ENCODE results near the gene SYCE3. TPM values are rescaled to one million over a fixed set of nuclear protein-coding genes. Genes with fewer than 3 reads are reported as not detected.
A peak's percentile ranks its signal among the peaks of the same experiment; 100 is the strongest.

The SYCE3 gene
- total RNA-seq, 1 experiment from 2014 or later = not detected

DNA sequence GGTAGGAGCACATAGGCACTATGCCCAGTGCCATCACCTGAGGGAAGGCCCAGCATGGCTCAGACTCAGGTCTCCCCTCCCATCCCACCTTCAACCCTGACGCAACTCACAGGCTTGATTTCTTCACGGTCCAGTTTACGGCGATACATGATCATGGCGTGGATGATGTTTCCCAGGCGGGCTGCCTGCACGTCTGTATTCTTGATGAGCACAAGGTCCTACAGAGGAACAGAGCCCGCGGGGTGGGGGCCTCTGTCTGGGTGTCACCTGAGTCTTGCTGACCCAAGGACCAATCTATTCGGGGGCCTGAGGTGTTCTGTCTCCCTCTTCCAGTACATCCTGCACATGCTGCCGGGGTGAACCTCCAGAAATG, 11.7 kb upstream of the SYCE3 start:
- H3K4me1 ChIP-seq = peaks cover 11% of the 10 kb centered on the region
- no peak overlapping the region for H3K4me3 ChIP-seq
- H3K27ac ChIP-seq = no peak overlapping the region
- H3K36me3 ChIP-seq = 0 out of 2 replicates have a peak, but pooled peaks cover 1% of the 10 kb centered on the region
- no peak for DNase-seq
- no peaks in the 10 kb centered on the region for H3K9me3 ChIP-seq (replicated peaks)
- no peaks in the 10 kb centered on the region for H3K27me3 ChIP-seq

DNA sequence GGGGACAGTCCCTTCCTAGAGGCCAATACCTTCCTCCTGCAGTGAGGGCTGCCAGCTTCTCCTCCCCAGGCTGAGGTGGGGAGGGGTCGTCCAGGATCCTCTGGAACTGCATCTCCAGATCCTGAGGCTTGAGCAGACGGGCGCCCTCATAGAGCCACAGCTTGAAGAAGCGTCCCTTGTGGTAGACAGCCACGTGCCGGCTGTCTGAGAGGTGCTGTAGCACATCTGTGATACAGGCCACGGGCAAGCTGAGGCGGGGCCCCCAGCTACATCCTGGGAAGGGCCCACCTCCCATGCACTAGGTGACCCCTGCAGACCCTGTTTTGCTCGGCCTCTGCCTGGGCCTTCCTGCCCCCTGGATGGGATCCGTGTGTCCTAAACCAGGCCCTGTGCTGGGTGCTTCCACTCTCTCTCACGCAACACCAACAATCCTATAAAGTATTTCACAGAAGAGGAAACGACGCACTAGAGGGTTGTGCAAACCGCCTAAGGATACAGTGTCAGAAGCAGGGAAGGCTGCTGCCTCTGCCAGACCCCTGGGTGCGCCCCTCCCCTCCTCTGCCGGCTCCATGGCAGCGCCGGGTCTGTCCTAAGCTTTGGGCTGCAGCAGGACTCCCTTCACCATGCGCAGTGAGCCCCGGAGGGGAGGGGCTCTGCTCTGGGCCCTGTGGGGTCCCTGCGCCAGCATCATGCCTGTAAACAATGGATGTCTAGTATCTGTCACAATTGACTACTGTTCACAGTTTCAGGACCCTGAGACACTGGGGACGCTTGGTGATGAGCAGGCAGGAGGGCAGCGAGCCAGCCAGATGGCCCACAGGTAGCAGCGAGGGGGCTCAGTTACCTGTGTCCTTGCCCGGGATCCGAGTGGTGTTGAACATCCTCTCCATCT, 11.0 kb upstream of the SYCE3 start:
- Histone ChIP-seq H3K9me3 (replicated peaks) (no peaks in the 10 kb centered on the region), H3K4me1 (peaks cover 5% of the 10 kb centered on the region), H3K4me3 (no peak overlapping the region), H3K36me3 (0 out of 2 replicates have a peak, but pooled peaks cover 2% of the 10 kb centered on the region), H3K27me3 (no peaks in the 10 kb centered on the region), H3K27ac (no peak overlapping the region)
- DNase-seq = no peak

DNA sequence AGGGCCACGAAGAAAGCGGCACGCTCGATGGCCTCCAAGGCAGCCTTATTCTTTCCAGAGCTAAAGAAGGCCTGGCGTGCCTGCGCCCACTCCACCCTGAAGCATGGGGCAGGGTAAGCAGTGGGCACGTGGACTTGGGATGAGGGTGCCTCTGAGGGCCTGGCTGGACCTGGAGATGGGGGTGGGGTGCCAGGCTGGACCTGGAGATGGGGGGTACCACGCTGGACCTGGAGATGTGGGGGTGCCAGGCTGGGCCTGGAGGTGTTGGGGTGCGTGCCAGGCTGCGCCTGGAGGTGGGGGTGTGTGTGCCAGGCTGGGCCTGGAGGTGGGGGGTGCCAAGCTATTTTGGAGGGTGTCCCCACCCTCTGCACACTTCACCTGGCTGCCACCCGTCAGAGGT, 10.2 kb upstream of the SYCE3 start:
- peaks cover 8% of the 10 kb centered on the region for H3K4me1 ChIP-seq
- H3K36me3 ChIP-seq = 0 out of 2 replicates have a peak, but pooled peaks cover 2% of the 10 kb centered on the region
- H3K27me3 ChIP-seq = no peaks in the 10 kb centered on the region

DNA sequence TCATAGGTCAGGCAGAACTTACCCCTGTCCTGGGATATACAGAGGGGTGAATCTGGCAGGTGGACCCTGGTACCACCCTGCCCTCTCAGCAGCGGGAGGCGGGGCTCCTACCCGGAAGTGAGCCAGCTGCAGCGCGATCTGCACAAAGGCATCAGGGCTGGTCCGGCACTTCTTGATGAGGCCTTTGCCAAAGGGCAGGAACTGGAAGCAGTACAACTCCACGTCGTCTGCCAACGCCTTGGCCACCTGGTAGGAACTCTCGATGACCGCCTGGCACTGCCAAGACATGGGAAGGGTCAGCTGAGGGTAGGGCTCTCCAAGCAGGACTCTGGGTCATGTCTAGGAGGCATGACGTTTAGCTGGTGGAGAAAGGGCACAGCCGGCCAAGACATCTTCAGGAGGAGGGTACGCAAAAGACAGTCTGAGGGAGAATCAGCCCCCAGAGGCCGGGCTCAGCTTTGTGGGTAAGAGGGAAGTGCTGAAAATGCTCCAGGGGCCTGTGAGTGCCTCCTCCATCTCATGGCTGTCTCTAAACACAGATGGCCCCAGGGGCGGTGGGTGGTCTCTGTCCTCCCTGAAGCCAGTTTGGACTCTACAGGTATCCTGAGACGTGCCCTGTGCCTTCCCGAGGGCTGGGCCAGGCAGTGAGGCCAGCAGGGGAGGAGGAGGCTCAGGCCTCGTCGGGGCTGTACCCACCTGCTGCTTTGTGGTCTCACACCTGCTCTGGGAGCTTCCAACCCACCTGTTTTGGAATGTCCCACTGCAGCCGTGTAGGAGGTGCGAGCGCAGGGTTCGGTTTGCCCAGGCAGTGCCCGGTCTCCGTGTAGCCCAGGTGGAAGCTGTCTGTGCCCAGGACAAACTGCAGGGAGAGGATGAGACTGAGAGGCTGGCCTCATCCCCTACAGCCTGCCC, 8.8 kb upstream of the SYCE3 start:
- H3K9me3 ChIP-seq (replicated peaks) = no peaks in the 10 kb centered on the region

More for the DNA sequence above, 10.2 kb upstream of the SYCE3 start:
- Histone ChIP-seq H3K4me3 (no peak overlapping the region), H3K9me3 (replicated peaks) (no peaks in the 10 kb centered on the region), H3K27ac (no peak overlapping the region)
- DNase-seq = no peak

DNA sequence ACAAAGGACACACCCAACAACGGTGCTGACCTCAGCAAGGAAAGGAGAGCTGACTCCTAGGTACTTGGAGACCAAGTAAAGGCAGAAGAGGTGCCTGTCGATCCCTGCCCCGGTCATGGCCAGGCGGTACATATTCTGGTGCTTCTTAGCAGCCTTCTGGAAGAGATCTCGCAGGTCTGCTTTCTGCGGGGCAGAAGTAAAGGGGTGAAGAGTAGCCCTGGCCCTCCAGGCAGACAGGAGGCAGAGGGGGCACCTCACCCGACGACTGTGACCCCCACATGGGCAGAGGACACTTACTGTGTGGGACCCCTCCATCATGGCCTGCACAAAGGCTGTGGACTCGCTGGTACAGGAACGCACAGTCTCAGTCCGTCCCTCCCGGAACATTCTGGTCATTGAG, 8.1 kb upstream of the SYCE3 start:
- Histone ChIP-seq H3K27me3 (no peaks in the 10 kb centered on the region), H3K9me3 (replicated peaks) (no peaks in the 10 kb centered on the region), H3K27ac (no peak overlapping the region), H3K4me1 (peaks cover 18% of the 10 kb centered on the region), H3K4me3 (no peak overlapping the region), H3K36me3 (0 out of 2 replicates have a peak, but pooled peaks cover 2% of the 10 kb centered on the region)
- DNase-seq = no peak

More for the DNA sequence above, 8.8 kb upstream of the SYCE3 start:
- Histone ChIP-seq H3K27me3 (no peaks in the 10 kb centered on the region), H3K27ac (no peak overlapping the region), H3K36me3 (0 out of 2 replicates have a peak, but pooled peaks cover 2% of the 10 kb centered on the region), H3K4me1 (peaks cover 18% of the 10 kb centered on the region), H3K4me3 (no peak overlapping the region)
- no peak for DNase-seq

DNA sequence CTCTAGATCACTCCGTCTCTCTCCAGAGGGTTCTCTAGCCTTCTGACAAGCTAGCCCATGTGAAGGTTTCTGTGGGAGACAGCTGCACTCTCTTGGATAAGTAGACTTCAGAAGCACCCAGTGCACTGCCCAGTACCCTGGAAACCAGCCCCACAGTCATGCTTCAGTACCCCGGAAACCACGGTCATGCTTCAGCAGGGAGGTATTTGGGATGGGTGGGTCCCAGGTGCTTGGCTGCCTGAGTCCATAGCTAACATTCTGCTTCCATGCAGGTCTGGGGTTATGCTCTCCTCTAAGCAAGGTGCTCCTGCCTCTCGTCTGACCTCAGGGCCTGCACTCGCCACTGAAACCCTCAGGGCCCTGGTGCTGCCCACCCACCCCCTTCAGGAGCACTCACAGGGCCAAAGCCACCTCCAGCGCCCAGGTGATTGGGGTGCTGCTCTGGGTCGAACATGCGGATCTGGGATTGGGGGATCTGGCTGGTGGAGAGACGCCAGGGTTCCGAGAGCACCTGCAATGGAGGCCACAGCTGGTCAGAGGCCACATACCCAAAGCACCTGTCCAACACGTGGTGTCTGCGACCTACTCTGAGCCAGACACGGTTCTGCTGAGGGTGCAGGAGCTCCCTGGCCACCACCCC, 7.3 kb upstream of the SYCE3 start:
- no peaks in the 10 kb centered on the region for H3K27me3 ChIP-seq
- H3K4me1 ChIP-seq = peaks cover 18% of the 10 kb centered on the region
- no peaks in the 10 kb centered on the region for H3K9me3 ChIP-seq (replicated peaks)
- no peak overlapping the region for H3K4me3 ChIP-seq
- DNase-seq = no peak
- H3K27ac ChIP-seq = no peak overlapping the region
- 0 out of 2 replicates have a peak, but pooled peaks cover 2% of the 10 kb centered on the region for H3K36me3 ChIP-seq

DNA sequence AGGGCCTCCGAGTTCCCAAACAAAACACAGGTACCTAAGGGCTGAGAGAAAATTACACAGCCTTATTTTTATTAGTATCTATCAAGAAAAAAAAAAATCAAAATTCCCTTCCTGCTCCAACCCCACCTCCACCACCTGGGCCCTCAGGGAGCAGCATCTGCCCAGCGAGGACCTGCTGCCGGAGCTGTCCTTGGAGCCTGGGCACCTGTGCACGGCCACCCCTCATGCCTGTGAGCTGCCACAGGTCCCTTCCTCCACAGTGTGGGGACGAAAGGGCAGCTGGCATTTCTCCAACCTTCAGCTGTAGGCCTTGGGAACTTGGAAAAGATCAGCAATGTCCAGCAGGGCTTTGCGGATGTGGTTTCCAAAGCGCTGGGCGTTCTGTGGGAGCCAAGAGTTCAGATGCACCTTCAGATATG, 6.3 kb upstream of the SYCE3 start:
- no peaks in the 10 kb centered on the region for H3K27me3 ChIP-seq
- peaks cover 18% of the 10 kb centered on the region for H3K4me1 ChIP-seq
- no peak overlapping the region for H3K4me3 ChIP-seq
- no peak for DNase-seq
- H3K36me3 ChIP-seq = 0 out of 2 replicates have a peak, but pooled peaks cover 2% of the 10 kb centered on the region
- no peaks in the 10 kb centered on the region for H3K9me3 ChIP-seq (replicated peaks)
- H3K27ac ChIP-seq = no peak overlapping the region

DNA sequence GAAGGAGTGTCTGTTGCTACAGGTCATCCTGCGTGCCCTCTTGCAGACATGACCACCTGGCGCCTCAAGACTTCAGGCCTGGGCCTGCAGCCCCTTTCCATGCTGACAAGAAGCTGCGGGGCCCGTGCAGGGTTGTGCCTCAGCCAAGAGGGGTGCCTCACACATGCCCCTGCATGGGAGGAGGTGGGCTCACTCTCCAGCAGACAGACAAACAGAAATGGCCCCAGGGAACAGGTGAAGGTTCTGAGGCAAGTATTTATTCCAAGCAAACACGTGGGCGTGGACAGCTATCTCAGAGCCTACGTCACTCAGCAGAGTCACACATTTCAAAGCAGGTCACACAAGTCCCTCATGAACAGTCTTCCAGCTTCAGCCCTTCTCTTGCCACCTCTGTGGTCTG, 5.9 kb upstream of the SYCE3 start:
- H3K27ac ChIP-seq = no peak overlapping the region; the same call in 1 of the 2 replicates
- no peak for DNase-seq
- H3K9me3 ChIP-seq (replicated peaks) = no peaks in the 10 kb centered on the region
- no peak overlapping the region for H3K4me3 ChIP-seq
- H3K4me1 ChIP-seq = peaks cover 18% of the 10 kb centered on the region
- no peaks in the 10 kb centered on the region for H3K27me3 ChIP-seq
- H3K36me3 ChIP-seq = 0 out of 2 replicates have a peak, but pooled peaks cover 2% of the 10 kb centered on the region

DNA sequence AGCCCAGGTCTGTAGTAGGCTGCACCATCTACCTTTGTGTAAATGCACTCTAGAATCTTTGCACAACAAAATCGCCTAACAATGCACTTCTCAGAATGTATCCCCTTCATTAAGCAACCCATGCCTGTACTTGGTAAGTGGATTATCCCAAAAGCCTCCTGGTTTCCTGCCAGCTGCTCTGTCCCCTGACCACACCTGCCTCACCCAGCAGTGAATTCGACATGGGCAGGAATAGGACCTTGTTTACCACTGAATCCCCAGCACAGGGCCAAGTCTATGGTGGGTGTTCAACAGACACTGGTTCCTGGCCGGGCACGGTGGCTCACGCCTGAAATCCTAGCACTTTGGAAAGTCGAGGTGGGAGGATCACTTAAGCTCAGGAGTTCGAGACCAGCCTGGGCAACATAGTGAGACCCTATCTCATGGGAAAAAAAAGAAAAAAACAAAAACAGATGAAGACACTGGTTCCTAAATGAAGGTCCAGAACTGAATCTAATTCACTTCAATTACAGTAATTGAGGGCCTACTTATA, 5.1 kb upstream of the SYCE3 start:
- DNase-seq = peak; percentile 91 to 96
- H3K36me3 ChIP-seq = 0 out of 2 replicates have a peak, but pooled peaks cover 2% of the 10 kb centered on the region
- no peaks in the 10 kb centered on the region for H3K27me3 ChIP-seq
- H3K4me3 ChIP-seq = no peak overlapping the region
- peak overlapping the region; percentile 60 for H3K27ac ChIP-seq
- peaks cover 18% of the 10 kb centered on the region for H3K4me1 ChIP-seq
- no peaks in the 10 kb centered on the region for H3K9me3 ChIP-seq (replicated peaks)

DNA sequence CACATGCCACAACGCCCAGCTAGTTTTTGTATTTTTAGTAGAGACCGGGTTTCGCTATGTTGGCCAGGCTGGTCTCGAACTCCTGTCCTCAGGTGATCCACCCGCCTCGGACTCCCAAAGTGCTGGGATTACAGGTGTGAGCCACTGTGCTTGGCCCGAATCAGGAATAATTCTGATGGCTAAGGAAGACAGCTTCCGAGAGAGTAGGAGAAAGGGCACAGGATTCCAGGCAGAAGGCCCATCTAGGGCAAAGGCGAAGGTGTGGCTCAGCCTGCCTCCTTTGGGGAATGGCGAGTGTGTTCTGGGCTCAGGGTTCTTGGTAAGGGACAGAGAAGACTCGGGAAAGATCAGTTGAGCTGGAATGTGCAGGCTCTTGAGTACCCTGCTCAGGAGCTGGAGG, 1.6 kb upstream of the SYCE3 start:
- Histone ChIP-seq H3K27ac (no peak overlapping the region), H3K9me3 (replicated peaks) (no peaks in the 10 kb centered on the region), H3K4me1 (peaks cover 18% of the 10 kb centered on the region), H3K4me3 (no peak overlapping the region), H3K27me3 (peaks cover 12% of the 10 kb centered on the region), H3K36me3 (no peaks in the 10 kb centered on the region)
- no peak for DNase-seq

DNA sequence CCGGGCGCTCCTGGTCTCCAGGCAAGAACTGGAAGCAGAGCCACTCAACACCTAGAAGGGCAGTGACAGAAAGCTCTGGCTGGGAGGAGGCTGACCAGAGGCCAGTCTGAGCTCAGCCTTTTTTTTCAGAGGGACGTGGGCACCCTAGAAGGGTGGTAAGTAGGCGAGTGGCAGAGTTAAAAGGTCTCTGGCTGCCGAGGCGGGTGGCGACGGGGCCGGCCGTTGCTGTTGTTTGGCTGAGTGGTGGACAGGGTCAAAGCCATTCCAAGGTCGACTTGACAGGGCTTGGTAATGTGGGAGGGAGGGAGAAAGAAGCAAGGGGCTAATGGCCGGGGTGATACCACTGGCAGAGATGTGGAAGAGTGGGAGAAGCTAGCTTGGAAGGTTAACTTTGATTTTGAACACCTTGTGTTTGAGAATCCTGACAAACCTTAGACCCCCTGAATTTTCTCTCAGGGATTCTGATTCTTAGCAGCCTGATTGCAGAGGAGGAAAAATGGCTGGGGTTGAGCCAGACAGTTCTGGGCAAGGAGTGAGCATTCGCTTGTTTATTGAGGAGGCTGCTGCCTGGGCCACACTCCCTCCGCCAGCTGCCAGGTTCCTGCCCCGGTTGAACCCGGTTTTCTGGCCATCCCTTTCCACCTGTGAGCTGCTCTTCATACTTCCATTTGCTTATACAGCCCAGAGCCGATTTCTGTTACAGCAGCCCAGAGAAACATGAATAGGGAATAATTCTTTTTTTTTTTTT, 868 bp upstream of the SYCE3 start:
- peaks cover 14% of the 10 kb centered on the region for H3K27me3 ChIP-seq
- no peak for DNase-seq
- no peak overlapping the region for H3K27ac ChIP-seq
- no peaks in the 10 kb centered on the region for H3K9me3 ChIP-seq (replicated peaks)
- no peaks in the 10 kb centered on the region for H3K36me3 ChIP-seq
- H3K4me3 ChIP-seq = peak overlapping the region; percentile 54
- peaks cover 16% of the 10 kb centered on the region for H3K4me1 ChIP-seq

DNA sequence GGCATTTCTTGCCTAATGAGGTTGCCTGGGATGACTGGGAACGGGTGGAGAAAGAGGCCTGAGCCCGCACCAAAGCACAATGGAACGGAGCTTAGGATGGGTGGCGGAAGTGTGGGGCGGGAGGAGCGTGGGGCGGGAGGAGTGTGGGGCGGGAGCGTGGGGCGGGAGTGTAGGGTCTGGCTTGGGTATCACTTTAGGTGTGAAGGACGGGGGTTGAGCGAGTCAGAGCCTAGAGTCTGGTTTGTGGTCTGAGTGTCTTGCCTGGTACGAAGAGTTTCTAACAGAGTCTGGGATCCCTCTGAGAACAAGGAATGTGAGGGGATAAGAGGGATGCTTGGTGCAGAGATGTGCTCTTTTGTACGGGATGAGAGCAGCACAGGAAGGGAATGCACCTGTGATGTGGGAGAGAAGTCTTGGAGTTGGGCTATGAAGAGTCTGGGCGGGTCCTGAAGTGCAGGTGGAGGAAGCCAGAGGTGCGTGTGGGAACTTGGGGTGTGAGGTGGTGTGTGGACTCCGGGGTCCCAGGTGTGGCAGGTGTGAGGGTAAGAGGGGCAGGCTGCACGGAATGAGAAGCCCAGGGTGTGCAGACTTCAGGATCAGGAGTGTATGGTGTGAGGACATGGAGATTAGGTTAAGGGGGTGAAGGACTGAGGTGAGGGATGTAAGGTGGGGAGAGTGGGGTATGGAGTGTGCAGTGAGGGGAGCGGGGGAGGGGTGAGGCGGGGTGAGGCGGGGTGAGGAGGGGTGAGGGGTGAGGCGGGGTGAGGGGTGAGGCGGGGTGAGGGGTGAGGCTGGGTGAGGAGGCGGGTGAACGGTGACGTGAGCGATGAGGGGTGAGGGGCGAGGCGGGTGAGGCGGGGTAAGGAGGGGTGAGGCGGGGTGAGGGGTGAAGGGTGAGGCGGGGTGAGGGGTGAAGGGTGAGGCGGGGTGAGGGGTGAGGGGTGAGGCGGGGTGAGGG, 1.0 kb downstream of the SYCE3 start:
- DNase-seq = no peak
- no peak overlapping the region for H3K4me3 ChIP-seq
- no peaks in the 10 kb centered on the region for H3K9me3 ChIP-seq (replicated peaks)
- H3K27ac ChIP-seq = no peak overlapping the region
- no peaks in the 10 kb centered on the region for H3K4me1 ChIP-seq
- H3K36me3 ChIP-seq = no peaks in the 10 kb centered on the region
- H3K27me3 ChIP-seq = peaks cover 18% of the 10 kb centered on the region

DNA sequence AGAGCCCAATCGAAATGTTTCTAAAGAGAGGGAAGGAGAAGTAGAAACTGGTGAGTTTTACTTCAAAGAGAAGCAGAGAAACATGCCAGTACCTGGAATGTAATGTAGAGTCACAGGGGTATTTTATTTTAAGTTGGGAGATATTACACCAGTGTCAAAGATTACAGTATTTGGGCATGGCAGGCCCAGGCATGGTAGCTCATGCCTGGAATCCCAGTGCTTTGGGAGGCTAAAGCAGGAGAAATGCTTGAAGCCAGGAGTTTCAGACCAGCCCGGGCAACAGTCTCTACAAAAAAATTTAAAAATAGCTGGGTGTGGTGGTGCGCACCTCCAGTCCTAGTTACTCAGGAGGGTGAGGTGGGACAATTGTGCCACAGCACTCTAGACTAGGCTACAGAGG, 2.7 kb downstream of the SYCE3 start:
- Histone ChIP-seq H3K27me3 (peaks cover 19% of the 10 kb centered on the region), H3K9me3 (replicated peaks) (no peaks in the 10 kb centered on the region), H3K27ac (no peak overlapping the region), H3K36me3 (no peaks in the 10 kb centered on the region), H3K4me3 (no peak overlapping the region), H3K4me1 (no peaks in the 10 kb centered on the region)
- DNase-seq = no peak

Data from SJCRH30 (cell line).